Mesothelial cell of epicardium (in vitro differentiated cells): Measurements from ENCODE around the gene MACROH2A2. TPM values are rescaled to one million over a fixed set of nuclear protein-coding genes. Genes with fewer than 3 reads are reported as not detected.

Source experiments
- DNase-seq, 2 experiments: peaks; one replicate each; pipeline ENCODE4 v3.0.0; 2021; ENCODE audit warnings: low spot score in 2 of 2; ENCODE audit not compliant: unreplicated experiment in 2 of 2
- H3K27ac Mint-ChIP-seq: 2 replicates; pipeline ENCODE4 v1.8.0; 2021; ENCODE audit warnings: mixed read lengths
- H3K27me3 Mint-ChIP-seq: 2 replicates; pipeline ENCODE4 v1.8.0; 2021; ENCODE audit warnings: low read depth, mixed read lengths
- H3K36me3 Mint-ChIP-seq: 2 replicates; pipeline ENCODE4 v1.8.0; 2021; ENCODE audit warnings: mixed read lengths
- H3K4me1 Mint-ChIP-seq: 2 replicates; pipeline ENCODE4 v1.8.0; 2021; ENCODE audit warnings: mixed read lengths
- H3K4me3 Mint-ChIP-seq: 2 replicates; pipeline ENCODE4 v1.8.0; 2021; ENCODE audit warnings: mild to moderate bottlenecking, moderate library complexity, mixed read lengths
- H3K9me3 Mint-ChIP-seq: 2 replicates; pipeline ENCODE4 v1.8.0; 2021; ENCODE audit warnings: mixed read lengths
- CTCF ChIP-seq: fragments of 200-600 bp; sonication (generic); IDR thresholded peaks from one replicate; pipeline ENCODE4 v1.5.0; 2021; ENCODE audit warnings: antibody characterized with exemption; ENCODE audit not compliant: unreplicated experiment
- total RNA-seq: library from RNA; stranded (reverse); gene quantifications from 3 replicates; pipeline ENCODE4 v1.2.1, GENCODE V29; 2021

Gene MACROH2A2
- total RNA-seq, 1 donor from 2014 or later: 125 TPM

GRCh38 chr10:70067586-70067985, 14.9 kb downstream of the MACROH2A2 start:
- no peak for TF ChIP-seq CTCF
- Mint-ChIP-seq H3K27ac (no peak overlapping the region), H3K4me3 (no peak overlapping the region), H3K9me3 (peaks cover 3% of the 10 kb centered on the region), H3K36me3 (peaks cover 25% of the 10 kb centered on the region), H3K4me1 (no peaks in the 10 kb centered on the region), H3K27me3 (no peaks in the 10 kb centered on the region)
- no peak for DNase-seq

GRCh38 chr10:70068925-70069324, 16.3 kb downstream of the MACROH2A2 start:
- Mint-ChIP-seq H3K9me3 (peaks cover 3% of the 10 kb centered on the region), H3K27me3 (no peaks in the 10 kb centered on the region), H3K27ac (no peak overlapping the region), H3K4me1 (peaks cover 3% of the 10 kb centered on the region), H3K4me3 (no peak overlapping the region), H3K36me3 (peaks cover 22% of the 10 kb centered on the region)
- no peak for TF ChIP-seq CTCF
- no peak for DNase-seq

- Mint-ChIP-seq H3K27me3 (no peaks in the 10 kb centered on the region), H3K36me3 (peaks cover 22% of the 10 kb centered on the region), H3K4me3 (no peak overlapping the region), H3K27ac (peak overlapping the region; percentile 71), H3K9me3 (peaks cover 3% of the 10 kb centered on the region), H3K4me1 (peaks cover 3% of the 10 kb centered on the region)
- DNase-seq: no peak
- TF ChIP-seq CTCF: no peak
Observed at GRCh38 chr10:70069346-70069745, 16.7 kb downstream of the MACROH2A2 start.

GRCh38 chr10:70070834-70071233, 18.2 kb downstream of the MACROH2A2 start:
- no peak for DNase-seq
- Mint-ChIP-seq H3K4me1 (peaks cover 3% of the 10 kb centered on the region), H3K4me3 (no peak overlapping the region), H3K36me3 (peaks cover 11% of the 10 kb centered on the region), H3K27me3 (no peaks in the 10 kb centered on the region), H3K9me3 (peaks cover 3% of the 10 kb centered on the region), H3K27ac (no peak overlapping the region)
- no peak for TF ChIP-seq CTCF

- no peak for TF ChIP-seq CTCF
- no peaks in the 10 kb centered on the region for H3K9me3 Mint-ChIP-seq
- no peak overlapping the region for H3K4me3 Mint-ChIP-seq
- peaks cover 3% of the 10 kb centered on the region for H3K4me1 Mint-ChIP-seq
- H3K27ac Mint-ChIP-seq: peak overlapping the region; percentile 78
- H3K27me3 Mint-ChIP-seq: no peaks in the 10 kb centered on the region
- no peak for DNase-seq
- H3K36me3 Mint-ChIP-seq: peaks cover 20% of the 10 kb centered on the region
Observed at GRCh38 chr10:70074165-70074564, 21.5 kb downstream of the MACROH2A2 start.

- Mint-ChIP-seq H3K36me3 (peaks cover 23% of the 10 kb centered on the region), H3K27me3 (no peaks in the 10 kb centered on the region), H3K9me3 (no peaks in the 10 kb centered on the region), H3K27ac (no peak overlapping the region), H3K4me3 (no peak overlapping the region), H3K4me1 (peaks cover 3% of the 10 kb centered on the region)
- no peak for TF ChIP-seq CTCF
- DNase-seq: no peak
Observed at GRCh38 chr10:70074971-70075370, 22.3 kb downstream of the MACROH2A2 start.
